Natural killer cell (primary cell): ENCODE data around the gene EHMT1. TPM values are rescaled to one million over a fixed set of nuclear protein-coding genes. Genes with fewer than 3 reads are reported as not detected.

ENCODE experiments used
- ATAC-seq, 3 donors: fragments of 150-1000 bp in 2 of 3; fragments of 200-7000 bp in 1 of 3; cut with Tn5 transposase; 1 replicate in 1 of 3; 2 replicates in 2 of 3; pipeline ENCODE4 v1.10.0; 2021; ENCODE audit warnings: mild to moderate bottlenecking in 2 of 3, moderate library complexity in 2 of 3
- DNase-seq, 2 donors: peaks; one replicate each; pipeline versions ENCODE4 v3.0.0 to v3.0.0-alpha.2; 2013 to 2021; ENCODE audit warnings: mixed read lengths in 1 of 2
- H3K27ac ChIP-seq: one replicate; pipeline ENCODE4 v1.5.1; 2013; ENCODE audit warnings: mild to moderate bottlenecking, low read length
- H3K27me3 ChIP-seq: one replicate; pipeline ENCODE4 v1.6.1; 2013; ENCODE audit warnings: low read length; ENCODE audit not compliant: control insufficient read depth, insufficient read depth
- H3K36me3 ChIP-seq: one replicate; pipeline ENCODE4 v1.6.1; 2013; ENCODE audit warnings: low read length; ENCODE audit not compliant: control insufficient read depth, insufficient read depth
- H3K4me1 ChIP-seq: one replicate; pipeline ENCODE4 v1.6.1; 2013; ENCODE audit warnings: low read length; ENCODE audit not compliant: control insufficient read depth, insufficient read depth
- H3K4me3 ChIP-seq: one replicate; pipeline ENCODE4 v1.5.1; 2013; ENCODE audit warnings: low read length
- H3K9me3 ChIP-seq: one replicate; pipeline ENCODE4 v1.6.1; 2013; ENCODE audit warnings: low read length; ENCODE audit not compliant: control insufficient read depth, insufficient read depth
- H3K27ac Mint-ChIP-seq, 2 donors: one replicate each; pipeline ENCODE4 v1.8.0; 2022; ENCODE audit warnings: mild to moderate bottlenecking in 2 of 2, mixed read lengths in 2 of 2, moderate library complexity in 1 of 2
- H3K27me3 Mint-ChIP-seq, 2 donors: one replicate each; pipeline ENCODE4 v1.8.0; 2022; ENCODE audit warnings: low read depth in 2 of 2, mixed read lengths in 2 of 2
- H3K36me3 Mint-ChIP-seq: one replicate; pipeline ENCODE4 v1.8.0; 2022; ENCODE audit warnings: mixed read lengths
- H3K4me1 Mint-ChIP-seq, 2 donors: one replicate each; pipeline ENCODE4 v1.8.0; 2022; ENCODE audit warnings: mixed read lengths in 2 of 2
- H3K4me3 Mint-ChIP-seq: one replicate; pipeline ENCODE4 v1.8.0; 2022; ENCODE audit warnings: mild to moderate bottlenecking, moderate library complexity, mixed read lengths
- H3K9me3 Mint-ChIP-seq, 2 donors: one replicate each; pipeline ENCODE4 v1.8.0; 2022; ENCODE audit warnings: mixed read lengths in 2 of 2
- CTCF ChIP-seq: fragments of 200-600 bp; IDR thresholded peaks from one replicate; pipeline ENCODE4 v1.8.0; 2022; ENCODE audit warnings: antibody characterized with exemption
- WGBS: methylation state at CpG from one replicate; pipeline ENCODE4 v1.1.7; 2013; ENCODE audit warnings: missing lambda C conversion rate; ENCODE audit not compliant: insufficient coverage; 5-methylcytosine and 5-hydroxymethylcytosine counted together
- intact Hi-C: fragments of 100-400 bp; cut with micrococcal nuclease; formaldehyde crosslinking; loops from one replicate; pipeline ENCODE4 v1.14.2; 2022
- total RNA-seq, 4 donors: library from RNA; stranded (reverse); fragments of 120-200 nt in 1 of 4; gene quantifications; one replicate each; pipeline versions ENCODE4 v1.2.3 to v1.2.4, GENCODE V29; 2013 to 2022

The EHMT1 gene
- total RNA-seq, 3 donors from 2014 or later (not counting 1 experiment from before 2014, with no cell fraction given) = 173 to 200 (median 176) TPM

GRCh38 chr9:137797206-137798120 is 178.7 kb downstream of the EHMT1 start:
- intact Hi-C loops = no loop called here
- Mint-ChIP-seq H3K9me3 (no peaks in the 10 kb centered on the region), H3K4me1 (peaks cover 0 to 6% of the 10 kb centered on the region in 2 donors), H3K27me3 (no peaks in the 10 kb centered on the region), H3K36me3 (no peaks in the 10 kb centered on the region), H3K27ac (no peak overlapping the region), H3K4me3 (no peak overlapping the region)
- TF ChIP-seq CTCF = no peak
- Histone ChIP-seq H3K4me1 (no peaks in the 10 kb centered on the region), H3K9me3 (no peaks in the 10 kb centered on the region), H3K27me3 (no peaks in the 10 kb centered on the region), H3K4me3 (no peak overlapping the region), H3K36me3 (peaks cover 58% of the 10 kb centered on the region), H3K27ac (no peak overlapping the region)
- DNase-seq (no peak), ATAC-seq (no peak)
- 97% methylated on average over 19 of the region's 19 CpGs for WGBS

- no peaks in the 10 kb centered on the region for H3K9me3 Mint-ChIP-seq
- H3K27me3 Mint-ChIP-seq = no peaks in the 10 kb centered on the region
- H3K4me3 Mint-ChIP-seq = no peak overlapping the region
- peaks cover 0 to 6% of the 10 kb centered on the region in 2 donors for H3K4me1 Mint-ChIP-seq
- Histone ChIP-seq H3K36me3 (peaks cover 53% of the 10 kb centered on the region), H3K27me3 (no peaks in the 10 kb centered on the region), H3K9me3 (no peaks in the 10 kb centered on the region), H3K4me3 (no peak overlapping the region), H3K27ac (no peak overlapping the region), H3K4me1 (no peaks in the 10 kb centered on the region)
- 97% methylated on average over 9 of the region's 9 CpGs for WGBS
- intact Hi-C loops = no loop called here
- ATAC-seq = no peak
- DNase-seq = no peak
- H3K36me3 Mint-ChIP-seq = no peaks in the 10 kb centered on the region
- no peak overlapping the region for H3K27ac Mint-ChIP-seq
- TF ChIP-seq CTCF = no peak
Observed at GRCh38 chr9:137798142-137798541, 179.3 kb downstream of the EHMT1 start.

- no peak overlapping the region for H3K4me3 ChIP-seq
- H3K27ac Mint-ChIP-seq = peak overlapping the region in 1 of 2 donors; percentile 37
- no peak for TF ChIP-seq CTCF
- H3K36me3 Mint-ChIP-seq = no peaks in the 10 kb centered on the region
- DNase-seq (no peak), ATAC-seq (peak in 1 of 3 donors; percentile 22)
- H3K9me3 Mint-ChIP-seq = no peaks in the 10 kb centered on the region
- H3K4me3 Mint-ChIP-seq = no peak overlapping the region
- no peaks in the 10 kb centered on the region for H3K9me3 ChIP-seq
- H3K27me3 Mint-ChIP-seq = no peaks in the 10 kb centered on the region
- WGBS = 93% methylated on average over 21 of the region's 21 CpGs
- peaks cover 55% of the 10 kb centered on the region for H3K36me3 ChIP-seq
- no peaks in the 10 kb centered on the region for H3K4me1 ChIP-seq
- H3K27ac ChIP-seq = no peak overlapping the region
- H3K27me3 ChIP-seq = no peaks in the 10 kb centered on the region
- H3K4me1 Mint-ChIP-seq = peaks cover 0 to 6% of the 10 kb centered on the region in 2 donors
- intact Hi-C loops = no loop called here
Observed at GRCh38 chr9:137798901-137799629, 180.3 kb downstream of the EHMT1 start.
